ENCODE results near the gene GRM7.

Gene GRM7

DNA sequence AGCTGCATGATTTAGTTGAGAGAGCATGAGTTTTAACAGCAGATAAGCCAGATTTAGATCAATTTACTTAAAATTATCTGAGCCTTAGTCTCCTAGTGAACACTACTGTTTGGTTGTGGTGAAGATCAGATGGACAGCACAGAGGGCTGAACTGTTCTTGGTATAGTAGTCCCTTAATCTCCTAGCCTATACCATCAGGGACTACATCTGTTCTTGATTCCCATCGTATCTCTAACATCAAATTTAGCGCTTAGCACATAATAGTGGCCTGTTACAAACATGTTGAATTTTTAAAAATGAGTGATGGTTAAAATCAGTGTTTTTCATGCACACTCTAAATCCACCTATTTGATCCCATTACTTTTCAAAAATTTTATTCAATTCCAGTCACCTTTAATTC lies 507.7 kb downstream of the GRM7 start:
- no peak for ATAC-seq (ENCODE audit: low read depth)
- H3K4me1 ChIP-seq (ENCODE audit: insufficient read depth, poor library complexity, severe bottlenecking) = no peaks in the 10 kb centered on the region

DNA sequence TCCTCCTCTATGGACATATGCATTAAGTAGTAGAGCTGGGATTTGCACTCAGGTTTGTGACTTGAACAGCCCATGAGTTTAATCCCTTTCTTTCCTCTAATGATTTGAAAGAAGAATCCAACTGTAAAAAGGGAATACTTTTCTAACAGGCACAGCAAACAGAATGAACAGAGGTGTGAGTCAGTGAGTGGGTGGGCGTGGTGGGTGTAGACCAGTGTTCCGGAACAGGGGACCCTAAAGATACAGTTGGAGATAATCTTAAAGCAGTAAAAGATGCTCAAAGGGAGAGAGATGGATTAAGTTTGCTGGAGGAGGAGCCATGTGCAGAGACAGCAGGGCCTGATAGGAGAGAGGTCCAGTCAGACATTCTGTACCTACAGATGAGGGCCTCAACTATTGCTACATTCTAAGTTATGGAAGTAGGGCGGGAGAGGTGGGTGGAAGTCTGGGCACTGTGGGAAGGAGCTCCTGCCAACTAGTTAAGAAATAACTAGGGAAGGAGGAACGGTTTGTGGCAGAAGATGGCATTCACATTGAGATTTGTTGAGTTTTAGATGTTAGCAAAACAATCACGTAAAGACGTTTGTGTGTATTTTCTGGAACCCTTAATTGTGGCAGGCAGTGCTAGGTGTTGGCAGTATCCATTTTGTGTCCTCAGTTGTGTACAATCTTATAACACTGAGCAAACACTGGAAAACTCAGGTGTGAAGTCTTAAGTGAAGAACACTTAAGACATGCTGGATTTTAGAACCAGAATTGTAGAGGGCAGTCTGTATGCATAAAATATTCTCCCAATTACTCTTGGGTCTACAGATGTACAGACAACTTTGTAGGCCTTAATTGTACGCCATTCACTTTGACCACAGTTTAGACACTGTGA lies 511.0 kb downstream of the GRM7 start:
- Histone ChIP-seq H3K4me3 (ENCODE audit: severe bottlenecking) (no peak overlapping the region), H3K9me3 (ENCODE audit: severe bottlenecking) (no peaks in the 10 kb centered on the region), H3K36me3 (ENCODE audit: low read depth) (no peaks in the 10 kb centered on the region), H3K27me3 (ENCODE audit: insufficient read depth, poor library complexity, severe bottlenecking) (no peaks in the 10 kb centered on the region), H3K4me1 (ENCODE audit: insufficient read depth, poor library complexity, severe bottlenecking) (no peaks in the 10 kb centered on the region), H3K27ac (ENCODE audit: poor library complexity, severe bottlenecking) (no peak overlapping the region)
- no peak for DNase-seq (ENCODE audit: low spot score)
- no peak for ATAC-seq (ENCODE audit: low read depth)
- TF ChIP-seq, protein P1, sequence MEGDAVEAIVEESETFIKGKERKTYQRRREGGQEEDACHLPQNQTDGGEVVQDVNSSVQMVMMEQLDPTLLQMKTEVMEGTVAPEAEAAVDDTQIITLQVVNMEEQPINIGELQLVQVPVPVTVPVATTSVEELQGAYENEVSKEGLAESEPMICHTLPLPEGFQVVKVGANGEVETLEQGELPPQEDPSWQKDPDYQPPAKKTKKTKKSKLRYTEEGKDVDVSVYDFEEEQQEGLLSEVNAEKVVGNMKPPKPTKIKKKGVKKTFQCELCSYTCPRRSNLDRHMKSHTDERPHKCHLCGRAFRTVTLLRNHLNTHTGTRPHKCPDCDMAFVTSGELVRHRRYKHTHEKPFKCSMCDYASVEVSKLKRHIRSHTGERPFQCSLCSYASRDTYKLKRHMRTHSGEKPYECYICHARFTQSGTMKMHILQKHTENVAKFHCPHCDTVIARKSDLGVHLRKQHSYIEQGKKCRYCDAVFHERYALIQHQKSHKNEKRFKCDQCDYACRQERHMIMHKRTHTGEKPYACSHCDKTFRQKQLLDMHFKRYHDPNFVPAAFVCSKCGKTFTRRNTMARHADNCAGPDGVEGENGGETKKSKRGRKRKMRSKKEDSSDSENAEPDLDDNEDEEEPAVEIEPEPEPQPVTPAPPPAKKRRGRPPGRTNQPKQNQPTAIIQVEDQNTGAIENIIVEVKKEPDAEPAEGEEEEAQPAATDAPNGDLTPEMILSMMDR (IDR thresholded peaks at IDR 0.05; ENCODE audit: poor library complexity, severe bottlenecking) = no peak

More for the DNA sequence above, 507.7 kb downstream of the GRM7 start:
- Histone ChIP-seq H3K27me3 (ENCODE audit: insufficient read depth, poor library complexity, severe bottlenecking) (no peaks in the 10 kb centered on the region), H3K4me3 (ENCODE audit: severe bottlenecking) (no peak overlapping the region), H3K27ac (ENCODE audit: poor library complexity, severe bottlenecking) (no peak overlapping the region), H3K36me3 (ENCODE audit: low read depth) (no peaks in the 10 kb centered on the region), H3K9me3 (ENCODE audit: severe bottlenecking) (no peaks in the 10 kb centered on the region)
- TF ChIP-seq, protein P1 (IDR thresholded peaks at IDR 0.05; ENCODE audit: poor library complexity, severe bottlenecking) = no peak
- DNase-seq (ENCODE audit: low spot score) = no peak

DNA sequence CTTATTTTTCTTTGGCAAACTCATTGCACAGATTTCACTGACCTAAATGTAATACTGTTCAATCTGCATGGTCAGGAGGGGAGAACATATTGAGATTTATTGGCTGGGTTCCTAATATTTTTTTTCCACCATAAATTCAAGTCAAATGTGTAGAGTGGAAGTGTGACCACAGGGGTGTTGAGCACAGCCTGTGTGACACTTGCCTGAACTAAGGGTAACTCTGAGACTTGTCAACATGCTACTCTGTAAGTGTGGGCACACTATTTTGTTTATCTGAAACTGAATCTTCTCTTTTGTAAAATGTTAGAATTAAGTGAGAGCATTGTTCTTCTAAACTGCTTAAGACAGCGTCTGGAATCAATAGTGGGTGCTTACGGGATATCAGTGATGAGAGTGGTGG lies 516.2 kb downstream of the GRM7 start:
- H3K27me3 ChIP-seq (ENCODE audit: insufficient read depth, poor library complexity, severe bottlenecking) = no peaks in the 10 kb centered on the region
- no peaks in the 10 kb centered on the region for H3K9me3 ChIP-seq (ENCODE audit: severe bottlenecking)
- H3K4me3 ChIP-seq (ENCODE audit: severe bottlenecking) = no peak overlapping the region
- H3K27ac ChIP-seq (ENCODE audit: poor library complexity, severe bottlenecking) = no peak overlapping the region
- ATAC-seq (ENCODE audit: low read depth) (no peak), DNase-seq (ENCODE audit: low spot score) (no peak)
- no peaks in the 10 kb centered on the region for H3K36me3 ChIP-seq (ENCODE audit: low read depth)
- no peaks in the 10 kb centered on the region for H3K4me1 ChIP-seq (ENCODE audit: insufficient read depth, poor library complexity, severe bottlenecking)
- TF ChIP-seq, protein P1 (IDR thresholded peaks at IDR 0.05; ENCODE audit: poor library complexity, severe bottlenecking) = no peak

DNA sequence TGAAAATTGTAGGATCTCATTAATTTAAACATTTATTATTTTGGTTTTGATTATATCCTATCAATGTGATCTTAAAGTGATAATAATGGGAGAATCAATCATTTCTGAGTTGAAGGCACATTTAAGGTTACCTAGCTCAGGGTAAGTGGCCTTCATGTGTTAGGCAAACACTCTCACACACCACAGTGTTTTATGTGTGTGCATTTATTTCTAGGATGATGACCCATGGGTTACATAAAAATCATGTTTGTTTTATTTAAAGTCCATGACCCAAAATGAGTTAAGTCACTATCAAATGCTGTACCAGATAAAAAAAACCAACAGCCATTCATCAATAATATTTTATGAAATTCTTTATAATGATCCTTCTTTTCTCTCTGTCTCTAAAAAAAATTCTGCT lies 520.8 kb downstream of the GRM7 start:
- TF ChIP-seq, protein P1 (IDR thresholded peaks at IDR 0.05; ENCODE audit: poor library complexity, severe bottlenecking) = no peak
- no peaks in the 10 kb centered on the region for H3K36me3 ChIP-seq (ENCODE audit: low read depth)
- no peak overlapping the region for H3K27ac ChIP-seq (ENCODE audit: poor library complexity, severe bottlenecking)
- H3K9me3 ChIP-seq (ENCODE audit: severe bottlenecking) = no peaks in the 10 kb centered on the region
- H3K4me1 ChIP-seq (ENCODE audit: insufficient read depth, poor library complexity, severe bottlenecking) = no peaks in the 10 kb centered on the region
- DNase-seq (ENCODE audit: low spot score) (no peak), ATAC-seq (ENCODE audit: low read depth) (no peak)
- no peaks in the 10 kb centered on the region for H3K27me3 ChIP-seq (ENCODE audit: insufficient read depth, poor library complexity, severe bottlenecking)
- no peak overlapping the region for H3K4me3 ChIP-seq (ENCODE audit: severe bottlenecking)

Data from RWPE2 (cell line).